AG10803 (cell line): ENCODE data around the gene NPFF.

Experiments used
- DNase-seq: peaks from one replicate; pipeline ENCODE4 v3.0.0; 2010; ENCODE audit warnings: low read depth
- H3K4me3 ChIP-seq: 2 replicates; pipeline ENCODE4 v1.5.1; 2011; ENCODE audit warnings: mild to moderate bottlenecking, low read length, control low read depth
- CTCF ChIP-seq: conservative IDR thresholded peaks from 2 replicates; pipeline ENCODE4 v1.5.1; 2011; ENCODE audit warnings: mild to moderate bottlenecking, low read length, control low read depth, inconsistent platforms

Gene NPFF

GRCh38 chr12:53493610-53494391 lies 13.5 kb downstream of the NPFF start:
- H3K4me3 ChIP-seq, result peak overlapping the region; percentile 67
- no peak for DNase-seq
- TF ChIP-seq CTCF, result no peak

- DNase-seq, result peak; percentile 82
- no peak for TF ChIP-seq CTCF
These were observed 14.3 kb downstream of the NPFF start for GRCh38 chr12:53492830-53493609.

GRCh38 chr12:53492188-53492587 lies 15.1 kb downstream of the NPFF start:
- peak overlapping the region; percentile 67 for H3K4me3 ChIP-seq
- no peak for DNase-seq
- no peak for TF ChIP-seq CTCF

More at GRCh38 chr12:53492830-53493609, 14.3 kb downstream of the NPFF start:
- H3K4me3 ChIP-seq, result peak overlapping the region; percentile 67

GRCh38 chr12:53489242-53489864 lies 17.9 kb downstream of the NPFF start:
- no peak overlapping the region for H3K4me3 ChIP-seq
- no peak for TF ChIP-seq CTCF
- no peak for DNase-seq

- no peak for DNase-seq
- no peak overlapping the region for H3K4me3 ChIP-seq
These were observed 20.4 kb downstream of the NPFF start for GRCh38 chr12:53486736-53487487.

More at GRCh38 chr12:53486736-53487487, 20.4 kb downstream of the NPFF start:
- no peak for TF ChIP-seq CTCF
